Measurements from ENCODE around the gene ZBTB7B. TPM values are rescaled to one million over a fixed set of nuclear protein-coding genes. Genes with fewer than 3 reads are reported as not detected.

The ZBTB7B gene
- total and polyA plus RNA-seq, 9 of the 15 experiments (the other 6 are each of a cell fraction or from before 2014, with no cell fraction given) = 0.04 to 46.5 (median 15.2) TPM

DNA sequence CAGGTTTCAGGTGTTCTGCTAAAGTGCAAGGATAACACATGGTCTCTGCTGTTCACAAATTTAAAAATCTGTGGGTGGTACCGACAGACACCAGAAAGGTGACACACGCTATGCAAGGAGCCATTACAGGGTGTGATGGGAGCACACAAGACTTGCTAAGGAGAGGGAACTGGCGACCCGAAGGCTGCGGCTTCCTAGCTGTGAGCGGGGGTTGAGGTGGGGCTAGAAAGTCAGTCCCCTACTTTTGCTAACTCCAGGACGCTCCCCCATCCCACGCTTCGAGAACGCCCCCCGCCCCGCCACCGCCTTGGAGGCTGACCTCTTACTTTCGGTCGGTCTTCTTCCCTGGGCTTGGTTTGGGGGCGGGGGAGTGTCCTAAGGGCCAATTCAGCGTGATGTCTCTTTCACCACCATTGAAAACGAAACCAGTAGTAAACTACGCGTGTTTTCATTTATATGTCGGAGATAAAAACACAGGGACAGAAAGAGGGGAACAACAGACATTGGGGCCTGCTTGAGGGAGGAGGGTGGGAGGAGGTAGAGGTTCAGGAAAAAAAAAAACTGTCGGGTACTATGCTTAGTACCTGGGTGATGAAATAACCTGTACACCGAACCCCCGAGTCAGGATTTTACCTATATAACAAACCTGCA lies 27.1 kb upstream of the ZBTB7B start (continued):
- TF ChIP-seq TOE1 (IDR thresholded peaks at IDR 0.05; ENCODE audit: borderline replicate concordance) = no peak
- no peak for TF ChIP-seq TOE1 (CRISPR knock-in tag; IDR thresholded peaks at IDR 0.05; ENCODE audit: borderline replicate concordance, low read depth)
- TF ChIP-seq HLTF (IDR thresholded peaks at IDR 0.05) = no peak
- peak; percentile 47 to 59; a peak in 2 of 4 replicates for TF ChIP-seq SIN3A (IDR thresholded peaks at IDR 0.05; ENCODE audit: borderline replicate concordance in 2 of 2, control insufficient read depth in 1 of 2, low read depth in 2 of 2, low read length in 2 of 2)
- TF ChIP-seq BRD9 (IDR thresholded peaks at IDR 0.05; ENCODE audit: low read depth, partially characterized antibody) = peak; percentile 33
- TF ChIP-seq, protein P1, sequence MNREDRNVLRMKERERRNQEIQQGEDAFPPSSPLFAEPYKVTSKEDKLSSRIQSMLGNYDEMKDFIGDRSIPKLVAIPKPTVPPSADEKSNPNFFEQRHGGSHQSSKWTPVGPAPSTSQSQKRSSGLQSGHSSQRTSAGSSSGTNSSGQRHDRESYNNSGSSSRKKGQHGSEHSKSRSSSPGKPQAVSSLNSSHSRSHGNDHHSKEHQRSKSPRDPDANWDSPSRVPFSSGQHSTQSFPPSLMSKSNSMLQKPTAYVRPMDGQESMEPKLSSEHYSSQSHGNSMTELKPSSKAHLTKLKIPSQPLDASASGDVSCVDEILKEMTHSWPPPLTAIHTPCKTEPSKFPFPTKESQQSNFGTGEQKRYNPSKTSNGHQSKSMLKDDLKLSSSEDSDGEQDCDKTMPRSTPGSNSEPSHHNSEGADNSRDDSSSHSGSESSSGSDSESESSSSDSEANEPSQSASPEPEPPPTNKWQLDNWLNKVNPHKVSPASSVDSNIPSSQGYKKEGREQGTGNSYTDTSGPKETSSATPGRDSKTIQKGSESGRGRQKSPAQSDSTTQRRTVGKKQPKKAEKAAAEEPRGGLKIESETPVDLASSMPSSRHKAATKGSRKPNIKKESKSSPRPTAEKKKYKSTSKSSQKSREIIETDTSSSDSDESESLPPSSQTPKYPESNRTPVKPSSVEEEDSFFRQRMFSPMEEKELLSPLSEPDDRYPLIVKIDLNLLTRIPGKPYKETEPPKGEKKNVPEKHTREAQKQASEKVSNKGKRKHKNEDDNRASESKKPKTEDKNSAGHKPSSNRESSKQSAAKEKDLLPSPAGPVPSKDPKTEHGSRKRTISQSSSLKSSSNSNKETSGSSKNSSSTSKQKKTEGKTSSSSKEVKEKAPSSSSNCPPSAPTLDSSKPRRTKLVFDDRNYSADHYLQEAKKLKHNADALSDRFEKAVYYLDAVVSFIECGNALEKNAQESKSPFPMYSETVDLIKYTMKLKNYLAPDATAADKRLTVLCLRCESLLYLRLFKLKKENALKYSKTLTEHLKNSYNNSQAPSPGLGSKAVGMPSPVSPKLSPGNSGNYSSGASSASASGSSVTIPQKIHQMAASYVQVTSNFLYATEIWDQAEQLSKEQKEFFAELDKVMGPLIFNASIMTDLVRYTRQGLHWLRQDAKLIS (CRISPR knock-in tag; IDR thresholded peaks at IDR 0.05) = no peak
- peak; percentile 22; the same call in 1 of the 2 replicates for TF ChIP-seq MYC (IDR thresholded peaks at IDR 0.05; ENCODE audit: low read depth, low read length)
- TF ChIP-seq MYC (CRISPR knock-in tag; IDR thresholded peaks at IDR 0.05; ENCODE audit: borderline replicate concordance, low read depth) = no peak
- TF ChIP-seq SMARCA4 (IDR thresholded peaks at IDR 0.05) = 0 out of 2 replicates have a peak, but pooled peaks have one; percentile 12
- TF ChIP-seq YY1 (IDR thresholded peaks at IDR 0.05; ENCODE audit: borderline replicate concordance in 1 of 3, control insufficient read depth in 1 of 3, extremely low read depth in 1 of 3, insufficient read depth in 3 of 3, insufficient read length in 1 of 3, insufficient replicate concordance in 2 of 3, low read depth in 1 of 3, low read length in 2 of 3) = peak in 2 of 3 experiments; percentile 67 to 76
- peak; percentile 40; the same call in 1 of the 2 replicates for TF ChIP-seq ZFX (CRISPR knock-in tag; IDR thresholded peaks at IDR 0.05)
- TF ChIP-seq, protein P2, sequence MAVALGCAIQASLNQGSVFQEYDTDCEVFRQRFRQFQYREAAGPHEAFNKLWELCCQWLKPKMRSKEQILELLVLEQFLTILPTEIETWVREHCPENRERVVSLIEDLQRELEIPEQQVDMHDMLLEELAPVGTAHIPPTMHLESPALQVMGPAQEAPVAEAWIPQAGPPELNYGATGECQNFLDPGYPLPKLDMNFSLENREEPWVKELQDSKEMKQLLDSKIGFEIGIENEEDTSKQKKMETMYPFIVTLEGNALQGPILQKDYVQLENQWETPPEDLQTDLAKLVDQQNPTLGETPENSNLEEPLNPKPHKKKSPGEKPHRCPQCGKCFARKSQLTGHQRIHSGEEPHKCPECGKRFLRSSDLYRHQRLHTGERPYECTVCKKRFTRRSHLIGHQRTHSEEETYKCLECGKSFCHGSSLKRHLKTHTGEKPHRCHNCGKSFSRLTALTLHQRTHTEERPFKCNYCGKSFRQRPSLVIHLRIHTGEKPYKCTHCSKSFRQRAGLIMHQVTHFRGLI (CRISPR knock-in tag; IDR thresholded peaks at IDR 0.05) = no peak
- TF ChIP-seq SRSF1 (IDR thresholded peaks at IDR 0.05; ENCODE audit: low read depth, low read length) = no peak
- TF ChIP-seq, protein P3, sequence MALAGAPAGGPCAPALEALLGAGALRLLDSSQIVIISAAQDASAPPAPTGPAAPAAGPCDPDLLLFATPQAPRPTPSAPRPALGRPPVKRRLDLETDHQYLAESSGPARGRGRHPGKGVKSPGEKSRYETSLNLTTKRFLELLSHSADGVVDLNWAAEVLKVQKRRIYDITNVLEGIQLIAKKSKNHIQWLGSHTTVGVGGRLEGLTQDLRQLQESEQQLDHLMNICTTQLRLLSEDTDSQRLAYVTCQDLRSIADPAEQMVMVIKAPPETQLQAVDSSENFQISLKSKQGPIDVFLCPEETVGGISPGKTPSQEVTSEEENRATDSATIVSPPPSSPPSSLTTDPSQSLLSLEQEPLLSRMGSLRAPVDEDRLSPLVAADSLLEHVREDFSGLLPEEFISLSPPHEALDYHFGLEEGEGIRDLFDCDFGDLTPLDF (CRISPR knock-in tag; IDR thresholded peaks at IDR 0.05) = 0 out of 2 replicates have a peak, but pooled peaks have one; percentile 23
- no peak for TF ChIP-seq RFX7 (CRISPR knock-in tag; IDR thresholded peaks at IDR 0.05)
- TF ChIP-seq, protein P4, sequence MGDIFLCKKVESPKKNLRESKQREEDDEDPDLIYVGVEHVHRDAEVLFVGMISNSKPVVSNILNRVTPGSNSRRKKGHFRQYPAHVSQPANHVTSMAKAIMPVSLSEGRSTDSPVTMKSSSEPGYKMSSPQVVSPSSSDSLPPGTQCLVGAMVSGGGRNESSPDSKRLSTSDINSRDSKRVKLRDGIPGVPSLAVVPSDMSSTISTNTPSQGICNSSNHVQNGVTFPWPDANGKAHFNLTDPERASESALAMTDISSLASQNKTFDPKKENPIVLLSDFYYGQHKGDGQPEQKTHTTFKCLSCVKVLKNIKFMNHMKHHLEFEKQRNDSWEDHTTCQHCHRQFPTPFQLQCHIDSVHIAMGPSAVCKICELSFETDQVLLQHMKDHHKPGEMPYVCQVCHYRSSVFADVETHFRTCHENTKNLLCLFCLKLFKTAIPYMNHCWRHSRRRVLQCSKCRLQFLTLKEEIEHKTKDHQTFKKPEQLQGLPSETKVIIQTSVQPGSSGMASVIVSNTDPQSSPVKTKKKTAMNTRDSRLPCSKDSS (IDR thresholded peaks at IDR 0.05; ENCODE audit: low read depth, partially characterized antibody) = no peak

Data from K562 (cell line).